ENCODE data around the gene OCSTAMP.
A peak's percentile ranks its signal among the peaks of the same experiment; 100 is the strongest.

Gene OCSTAMP

GRCh38 chr20:46571418-46571817 is 21.0 kb upstream of the OCSTAMP start:
- no peaks in the 10 kb centered on the region for H3K9me3 ChIP-seq (ENCODE audit: control insufficient read depth, insufficient read depth, low read length)
- H3K27me3 ChIP-seq (ENCODE audit: control insufficient read depth, insufficient read depth, low read length): no peaks in the 10 kb centered on the region
- no peak overlapping the region for H3K4me3 ChIP-seq (ENCODE audit: low read depth, low read length)
- peaks cover 2% of the 10 kb centered on the region for H3K4me1 ChIP-seq (ENCODE audit: control insufficient read depth, insufficient read depth, low read length)
- no peaks in the 10 kb centered on the region for H3K36me3 ChIP-seq (ENCODE audit: control insufficient read depth, insufficient read depth, low read length)
- H3K9ac ChIP-seq (ENCODE audit: low read depth, low read length): no peak overlapping the region

DNA sequence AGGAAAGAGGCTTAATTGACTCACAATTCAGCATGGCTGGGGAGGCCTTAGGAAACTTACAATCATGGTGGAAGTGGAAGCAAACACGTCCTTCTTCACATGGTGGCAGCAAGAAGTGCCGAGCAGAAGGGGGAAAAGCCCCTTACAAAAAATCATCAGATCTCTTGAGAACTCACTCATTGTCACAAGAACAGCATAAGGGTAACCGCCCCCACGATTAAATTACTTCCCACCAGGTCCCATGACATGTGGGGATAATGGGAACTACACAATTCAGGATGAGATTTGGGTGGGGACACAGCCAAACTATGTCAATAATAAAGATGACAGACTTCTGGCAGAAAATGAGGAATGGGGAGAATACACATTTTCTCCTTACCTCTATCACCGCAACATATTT is 20.5 kb upstream of the OCSTAMP start:
- H3K4me1 ChIP-seq (ENCODE audit: control insufficient read depth, insufficient read depth, low read length): peaks cover 2% of the 10 kb centered on the region
- H3K27me3 ChIP-seq (ENCODE audit: control insufficient read depth, insufficient read depth, low read length): no peaks in the 10 kb centered on the region
- H3K9ac ChIP-seq (ENCODE audit: low read depth, low read length): no peak overlapping the region
- H3K36me3 ChIP-seq (ENCODE audit: control insufficient read depth, insufficient read depth, low read length): no peaks in the 10 kb centered on the region
- H3K9me3 ChIP-seq (ENCODE audit: control insufficient read depth, insufficient read depth, low read length): no peaks in the 10 kb centered on the region
- H3K4me3 ChIP-seq (ENCODE audit: low read depth, low read length): no peak overlapping the region

DNA sequence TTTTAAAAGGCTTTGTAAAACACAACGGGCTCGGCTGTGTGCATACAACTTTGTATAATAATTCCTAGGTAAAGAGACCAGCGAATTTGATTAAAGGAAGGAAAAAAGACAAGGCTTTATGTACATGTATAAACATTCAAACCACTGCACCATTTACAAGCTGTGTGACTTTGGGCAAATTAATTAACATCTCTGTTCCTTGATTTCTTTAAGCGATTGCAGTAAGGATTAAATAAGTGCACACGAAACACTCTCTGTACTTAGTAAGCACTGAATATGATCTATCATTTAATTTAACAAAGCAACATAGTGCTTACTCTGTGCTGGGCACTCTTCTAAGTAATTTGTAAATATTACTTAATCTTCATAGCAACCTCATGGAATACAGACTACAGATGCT is 19.5 kb upstream of the OCSTAMP start:
- Histone ChIP-seq H3K9ac (ENCODE audit: low read depth, low read length) (no peak overlapping the region), H3K9me3 (ENCODE audit: control insufficient read depth, insufficient read depth, low read length) (no peaks in the 10 kb centered on the region), H3K36me3 (ENCODE audit: control insufficient read depth, insufficient read depth, low read length) (no peaks in the 10 kb centered on the region), H3K4me1 (ENCODE audit: control insufficient read depth, insufficient read depth, low read length) (no peaks in the 10 kb centered on the region), H3K27me3 (ENCODE audit: control insufficient read depth, insufficient read depth, low read length) (no peaks in the 10 kb centered on the region), H3K4me3 (ENCODE audit: low read depth, low read length) (no peak overlapping the region)

DNA sequence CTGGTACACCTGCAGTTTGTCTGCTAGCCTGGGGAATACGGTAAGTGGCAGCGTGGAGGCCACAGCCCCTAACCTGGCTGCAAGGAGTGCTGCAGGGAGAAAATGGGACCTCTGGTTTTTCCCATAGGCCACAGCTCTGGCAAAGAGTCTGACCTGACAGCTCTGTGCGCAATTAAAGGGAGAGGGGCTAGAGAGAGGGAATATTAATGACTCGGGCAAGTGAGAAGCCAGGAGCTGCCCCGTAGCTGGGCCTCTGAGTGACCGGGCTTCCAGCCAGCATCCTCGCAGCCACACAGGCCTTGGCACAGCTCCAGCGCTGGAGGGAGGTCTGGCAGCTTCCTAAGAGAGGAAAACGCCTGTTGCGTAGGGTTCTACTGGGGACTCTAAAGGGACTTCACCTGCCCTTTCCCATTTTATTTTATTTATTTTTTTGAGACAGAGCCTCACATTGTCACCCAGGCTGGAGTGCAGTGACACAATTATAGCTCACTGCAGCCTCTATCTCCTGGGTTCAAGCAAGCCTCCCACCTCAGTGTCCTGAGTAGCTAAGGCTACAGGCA is 18.2 kb upstream of the OCSTAMP start:
- no peaks in the 10 kb centered on the region for H3K4me1 ChIP-seq (ENCODE audit: control insufficient read depth, insufficient read depth, low read length)
- H3K27me3 ChIP-seq (ENCODE audit: control insufficient read depth, insufficient read depth, low read length): no peaks in the 10 kb centered on the region
- no peak overlapping the region for H3K4me3 ChIP-seq (ENCODE audit: low read depth, low read length)
- no peaks in the 10 kb centered on the region for H3K9me3 ChIP-seq (ENCODE audit: control insufficient read depth, insufficient read depth, low read length)
- H3K9ac ChIP-seq (ENCODE audit: low read depth, low read length): no peak overlapping the region
- no peaks in the 10 kb centered on the region for H3K36me3 ChIP-seq (ENCODE audit: control insufficient read depth, insufficient read depth, low read length)

DNA sequence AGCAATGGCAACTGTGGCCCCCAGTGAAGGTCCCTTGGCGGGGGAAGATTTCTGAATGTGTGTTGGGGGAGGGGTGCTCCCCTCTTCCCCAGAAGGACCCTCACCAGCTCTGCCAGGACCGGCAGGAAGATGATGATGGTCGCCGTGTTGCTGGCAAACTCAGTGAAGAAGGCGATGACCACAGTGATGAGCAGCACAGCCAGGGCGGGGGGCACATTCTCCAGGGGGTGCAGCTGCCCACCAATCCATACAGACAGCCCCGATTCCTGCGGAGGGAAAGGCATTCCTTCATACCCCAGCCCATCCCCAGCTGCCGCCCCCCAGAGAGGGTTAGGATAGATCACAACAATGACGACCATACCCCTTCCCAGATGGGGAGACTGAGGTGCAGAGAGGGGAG is 15.7 kb upstream of the OCSTAMP start:
- Histone ChIP-seq H3K36me3 (ENCODE audit: control insufficient read depth, insufficient read depth, low read length) (no peaks in the 10 kb centered on the region), H3K9ac (ENCODE audit: low read depth, low read length) (no peak overlapping the region), H3K9me3 (ENCODE audit: control insufficient read depth, insufficient read depth, low read length) (no peaks in the 10 kb centered on the region), H3K4me1 (ENCODE audit: control insufficient read depth, insufficient read depth, low read length) (peaks cover 8% of the 10 kb centered on the region), H3K27me3 (ENCODE audit: control insufficient read depth, insufficient read depth, low read length) (no peaks in the 10 kb centered on the region), H3K4me3 (ENCODE audit: low read depth, low read length) (no peak overlapping the region)

DNA sequence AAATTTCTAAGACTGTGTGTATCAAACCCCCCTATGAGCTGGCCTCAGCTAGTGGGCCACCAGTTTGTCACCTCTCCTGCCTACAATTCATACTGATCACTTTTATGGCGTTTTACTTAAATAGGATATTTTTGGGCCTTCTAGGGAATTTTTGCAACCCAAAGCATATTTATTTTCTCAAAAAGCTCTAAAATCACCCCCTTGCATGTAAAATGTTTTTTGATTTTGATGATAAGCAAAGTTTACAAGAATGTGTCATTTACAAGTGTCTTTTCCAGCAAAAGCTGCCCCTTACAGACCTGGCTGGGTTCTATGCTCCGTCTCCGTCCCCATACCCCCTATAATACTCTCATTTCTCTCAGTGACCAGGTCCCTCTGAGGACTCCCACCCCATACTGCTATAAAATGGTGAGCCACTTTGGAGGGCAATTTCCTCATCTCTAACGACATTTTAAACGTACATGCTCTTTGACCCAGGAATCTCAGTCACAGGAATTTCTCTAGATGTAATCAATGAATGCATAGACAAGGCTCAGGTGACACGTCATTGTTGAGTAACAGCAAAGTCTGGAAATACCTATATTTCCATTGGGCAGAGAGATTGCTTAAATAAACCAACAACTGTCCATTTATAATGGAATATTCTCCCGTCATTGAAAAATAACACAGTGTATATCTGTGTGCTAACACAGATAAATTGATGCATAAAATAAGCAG is 13.9 kb upstream of the OCSTAMP start:
- Histone ChIP-seq H3K27me3 (ENCODE audit: control insufficient read depth, insufficient read depth, low read length) (no peaks in the 10 kb centered on the region), H3K36me3 (ENCODE audit: control insufficient read depth, insufficient read depth, low read length) (no peaks in the 10 kb centered on the region), H3K4me1 (ENCODE audit: control insufficient read depth, insufficient read depth, low read length) (peaks cover 8% of the 10 kb centered on the region), H3K4me3 (ENCODE audit: low read depth, low read length) (no peak overlapping the region), H3K9ac (ENCODE audit: low read depth, low read length) (no peak overlapping the region), H3K9me3 (ENCODE audit: control insufficient read depth, insufficient read depth, low read length) (no peaks in the 10 kb centered on the region)

DNA sequence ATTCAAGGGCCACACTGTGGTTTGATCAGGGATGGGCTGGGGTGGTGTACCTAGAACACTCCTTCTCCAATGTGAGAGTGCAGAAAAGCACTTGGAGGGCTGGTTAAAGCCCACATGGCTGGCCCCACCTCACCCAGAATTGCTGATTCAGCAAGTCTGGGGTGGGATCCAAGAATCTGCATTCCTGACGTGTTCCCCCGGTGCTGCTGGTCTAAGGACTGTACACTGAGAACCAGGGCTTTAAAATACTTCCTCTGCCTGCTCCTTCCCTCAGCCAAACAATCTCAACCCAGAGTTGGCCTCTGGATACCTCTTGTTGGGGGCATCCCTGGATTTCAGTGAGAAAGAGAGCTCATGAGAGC is 13.4 kb upstream of the OCSTAMP start:
- no peaks in the 10 kb centered on the region for H3K36me3 ChIP-seq (ENCODE audit: control insufficient read depth, insufficient read depth, low read length)
- H3K9ac ChIP-seq (ENCODE audit: low read depth, low read length): no peak overlapping the region
- no peak overlapping the region for H3K4me3 ChIP-seq (ENCODE audit: low read depth, low read length)
- H3K9me3 ChIP-seq (ENCODE audit: control insufficient read depth, insufficient read depth, low read length): no peaks in the 10 kb centered on the region
- no peaks in the 10 kb centered on the region for H3K27me3 ChIP-seq (ENCODE audit: control insufficient read depth, insufficient read depth, low read length)
- peaks cover 8% of the 10 kb centered on the region for H3K4me1 ChIP-seq (ENCODE audit: control insufficient read depth, insufficient read depth, low read length)

DNA sequence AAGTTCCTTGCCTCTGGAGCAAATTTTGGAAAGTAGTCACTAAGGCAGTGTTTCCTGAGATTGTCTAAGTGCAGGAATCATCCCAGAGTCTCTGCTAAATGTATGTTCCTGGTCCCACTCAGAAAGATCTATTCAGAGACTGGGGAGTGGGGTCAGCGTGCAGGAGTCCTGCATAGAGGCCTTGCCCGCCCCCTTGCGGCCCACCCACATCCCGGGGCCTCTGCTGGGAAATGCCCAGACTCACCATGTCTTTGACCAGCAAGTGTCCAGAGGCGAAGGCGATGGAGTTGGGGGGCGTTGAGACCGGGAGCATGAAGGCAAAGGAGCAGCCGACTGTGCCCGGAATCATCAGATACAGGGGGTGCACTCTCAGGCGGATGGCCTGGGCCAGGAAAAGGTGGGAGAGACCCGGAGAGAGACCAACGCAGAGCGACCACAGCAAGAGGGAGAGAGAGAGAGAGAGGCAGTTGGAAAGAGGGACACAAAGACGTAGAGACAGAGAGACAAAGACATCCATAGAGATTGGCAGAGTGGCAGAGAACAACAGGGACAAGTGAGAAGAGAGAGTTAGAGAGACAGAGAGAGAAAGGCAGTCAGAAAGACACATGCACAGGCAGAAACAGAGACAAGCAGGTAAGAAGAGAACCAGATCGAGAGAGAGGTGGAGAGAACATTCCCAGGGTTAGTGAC is 12.9 kb upstream of the OCSTAMP start:
- Histone ChIP-seq H3K36me3 (ENCODE audit: control insufficient read depth, insufficient read depth, low read length) (no peaks in the 10 kb centered on the region), H3K27me3 (ENCODE audit: control insufficient read depth, insufficient read depth, low read length) (no peaks in the 10 kb centered on the region), H3K4me1 (ENCODE audit: control insufficient read depth, insufficient read depth, low read length) (peaks cover 11% of the 10 kb centered on the region), H3K9me3 (ENCODE audit: control insufficient read depth, insufficient read depth, low read length) (no peaks in the 10 kb centered on the region), H3K4me3 (ENCODE audit: low read depth, low read length) (peak overlapping the region; percentile 60), H3K9ac (ENCODE audit: low read depth, low read length) (peak overlapping the region; percentile 70)

GRCh38 chr20:46562373-46563169 is 12.1 kb upstream of the OCSTAMP start:
- Histone ChIP-seq H3K4me3 (ENCODE audit: low read depth, low read length) (peak overlapping the region; percentile 60), H3K4me1 (ENCODE audit: control insufficient read depth, insufficient read depth, low read length) (peaks cover 11% of the 10 kb centered on the region)

DNA sequence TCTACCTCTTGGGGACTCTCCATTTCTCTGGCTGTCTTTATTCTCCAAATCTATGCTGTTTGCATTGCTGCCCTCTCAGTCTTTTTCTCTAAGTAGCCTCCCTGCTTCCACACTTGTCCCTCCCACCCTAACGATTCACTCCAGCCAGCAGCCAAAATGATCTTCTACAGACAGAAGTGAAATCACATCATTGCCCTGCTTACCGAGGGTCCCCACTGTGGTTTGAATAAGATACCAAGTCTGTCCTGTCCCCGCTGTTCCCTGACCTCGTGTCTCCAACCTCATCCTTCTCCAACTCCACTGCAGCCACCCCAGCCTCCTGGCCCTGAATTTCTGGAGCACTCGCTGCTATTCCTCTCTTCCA is 11.5 kb upstream of the OCSTAMP start:
- Histone ChIP-seq H3K9ac (ENCODE audit: low read depth, low read length) (peak overlapping the region; percentile 70), H3K27me3 (ENCODE audit: control insufficient read depth, insufficient read depth, low read length) (no peaks in the 10 kb centered on the region), H3K4me1 (ENCODE audit: control insufficient read depth, insufficient read depth, low read length) (peaks cover 11% of the 10 kb centered on the region), H3K36me3 (ENCODE audit: control insufficient read depth, insufficient read depth, low read length) (no peaks in the 10 kb centered on the region), H3K9me3 (ENCODE audit: control insufficient read depth, insufficient read depth, low read length) (no peaks in the 10 kb centered on the region), H3K4me3 (ENCODE audit: low read depth, low read length) (peak overlapping the region; percentile 60)

More at GRCh38 chr20:46562373-46563169, 12.1 kb upstream of the OCSTAMP start:
- Histone ChIP-seq H3K27me3 (ENCODE audit: control insufficient read depth, insufficient read depth, low read length) (no peaks in the 10 kb centered on the region), H3K9ac (ENCODE audit: low read depth, low read length) (peak overlapping the region; percentile 70), H3K36me3 (ENCODE audit: control insufficient read depth, insufficient read depth, low read length) (no peaks in the 10 kb centered on the region), H3K9me3 (ENCODE audit: control insufficient read depth, insufficient read depth, low read length) (no peaks in the 10 kb centered on the region)

DNA sequence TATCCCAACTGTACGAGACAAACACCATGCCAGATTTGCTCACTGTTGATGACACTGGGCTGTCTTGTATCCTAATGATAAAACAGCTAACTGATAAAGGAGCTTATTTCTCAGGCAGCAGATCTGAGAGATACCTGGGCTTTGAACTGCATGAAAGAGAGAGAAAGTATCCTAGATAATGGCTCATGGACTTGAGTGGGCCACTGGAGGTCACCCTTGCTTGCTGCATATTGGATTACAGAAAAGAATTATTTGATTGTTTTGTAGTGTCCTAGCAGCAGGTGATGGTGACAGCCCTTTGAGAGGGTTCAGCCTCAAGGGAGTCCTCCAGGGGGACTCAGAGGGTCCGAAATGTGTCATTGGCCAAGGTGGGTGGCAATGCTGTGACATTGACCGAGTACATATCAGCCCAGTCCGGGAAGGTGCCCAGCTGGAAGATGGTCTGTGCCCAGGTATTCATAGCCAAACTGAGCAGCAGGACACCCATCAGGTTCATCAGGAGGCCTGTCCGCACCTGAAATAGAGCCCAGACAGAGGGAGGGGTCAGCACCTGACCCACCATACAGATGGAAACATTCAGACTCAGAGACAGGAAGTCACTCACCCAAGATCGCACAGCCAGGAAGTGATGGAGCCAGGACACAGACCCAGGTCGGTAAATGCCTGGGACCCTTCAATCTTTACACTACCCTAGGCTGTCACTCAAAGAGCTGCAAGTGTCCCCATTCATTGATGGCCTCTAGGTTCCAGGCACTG is 9.4 kb upstream of the OCSTAMP start:
- Histone ChIP-seq H3K4me1 (ENCODE audit: control insufficient read depth, insufficient read depth, low read length) (peaks cover 14% of the 10 kb centered on the region), H3K4me3 (ENCODE audit: low read depth, low read length) (no peak overlapping the region), H3K27me3 (ENCODE audit: control insufficient read depth, insufficient read depth, low read length) (no peaks in the 10 kb centered on the region), H3K9ac (ENCODE audit: low read depth, low read length) (no peak overlapping the region), H3K36me3 (ENCODE audit: control insufficient read depth, insufficient read depth, low read length) (no peaks in the 10 kb centered on the region), H3K9me3 (ENCODE audit: control insufficient read depth, insufficient read depth, low read length) (no peaks in the 10 kb centered on the region)

Measured in iPS-15b (cell line).